Gastrocnemius medialis (tissue), 4 donors: ENCODE results near the gene TWIST2. TPM values are rescaled to one million over a fixed set of nuclear protein-coding genes. Genes with fewer than 3 reads are reported as not detected.

Experiments
- ATAC-seq, 2 donors: fragments of 150-250 bp; one replicate each; pipeline ENCODE4 v1.9.1; 2016
- DNase-seq, 2 donors: peaks; one replicate each; pipeline ENCODE4 v3.0.0-alpha.2; 2019
- H3K27ac ChIP-seq, 4 donors: fragments of 200-600 bp; sonication (generic); 1 replicate in 1 of 4; 2 replicates in 3 of 4; pipeline ENCODE4 v1.5.1; 2016 to 2018; ENCODE audit warnings: mild to moderate bottlenecking in 2 of 4, moderate library complexity in 1 of 4
- H3K27me3 ChIP-seq, 3 donors: fragments of 200-600 bp; sonication (generic) in 2 of 3; 1 replicate in 1 of 3; 2 replicates in 2 of 3; pipeline versions ENCODE4 v1.5.1 to v1.6.0; 2016 to 2019; ENCODE audit warnings: mild to moderate bottlenecking in 1 of 3, moderate library complexity in 1 of 3
- H3K36me3 ChIP-seq, 2 donors: fragments of 200-600 bp; sonication (generic) in 1 of 2; one replicate each; pipeline ENCODE4 v1.5.1; 2017 to 2018
- H3K4me1 ChIP-seq, 2 donors: fragments of 200-600 bp; sonication (generic) in 1 of 2; one replicate each; pipeline ENCODE4 v1.5.1; 2016 to 2017; ENCODE audit warnings: mild to moderate bottlenecking in 2 of 2
- H3K4me3 ChIP-seq, 4 donors: fragments of 200-600 bp; sonication (generic) in 3 of 4; 1 replicate in 1 of 4; 2 replicates in 3 of 4; pipeline ENCODE4 v1.5.1; 2016 to 2019; ENCODE audit warnings: mild to moderate bottlenecking in 2 of 4
- H3K9me3 ChIP-seq, 3 donors: fragments of 200-600 bp; sonication (generic) in 2 of 3; 1 replicate in 1 of 3; 2 replicates in 2 of 3; pipeline ENCODE4 v1.5.1; 2016 to 2019
- POLR2A ChIP-seq, 2 donors: fragments of 450-650 bp; IDR thresholded peaks; one replicate each; pipeline ENCODE4 v1.6.1; 2017; ENCODE audit warnings: antibody characterized with exemption in 2 of 2, mild to moderate bottlenecking in 2 of 2, moderate library complexity in 2 of 2
- in situ Hi-C, 4 donors: fragments of 200-750 bp; cut with MboI; loops; one replicate each; pipeline versions ENCODE4 v1.15.0 to v1.8.0; 2017; ENCODE audit warnings: low sequenced_read_pairs in 4 of 4
- intact Hi-C: fragments of 100-400 bp; cut with DNase I; formaldehyde crosslinking; loops from one replicate; pipeline ENCODE4 v1.15.1; 2023; ENCODE audit warnings: low total_unique reads
- total RNA-seq, 4 donors: library from RNA; depleted of rRNA; stranded (reverse); fragments of >200 nt; gene quantifications; one replicate each; pipeline versions ENCODE4 v1.1.0 to v1.2.3, GENCODE V29; 2016
- TF ChIP-seq, protein P1 (sequence below), 5 experiments: fragments of 450-650 bp in 3 of 5; fragments of 200-600 bp in 2 of 5; sonication (generic) in 2 of 5; IDR thresholded peaks in 4 of 5; conservative IDR thresholded peaks in 1 of 5; 1 replicate in 4 of 5; 2 replicates in 1 of 5; pipeline ENCODE4 v1.5.1; 2016 to 2019; ENCODE audit warnings: antibody characterized with exemption in 5 of 5, mild to moderate bottlenecking in 3 of 5, moderate library complexity in 3 of 5

Gene TWIST2
- total RNA-seq, 4 donors from 2014 or later = 1.9 to 9.3 (median 2.2) TPM

DNA sequence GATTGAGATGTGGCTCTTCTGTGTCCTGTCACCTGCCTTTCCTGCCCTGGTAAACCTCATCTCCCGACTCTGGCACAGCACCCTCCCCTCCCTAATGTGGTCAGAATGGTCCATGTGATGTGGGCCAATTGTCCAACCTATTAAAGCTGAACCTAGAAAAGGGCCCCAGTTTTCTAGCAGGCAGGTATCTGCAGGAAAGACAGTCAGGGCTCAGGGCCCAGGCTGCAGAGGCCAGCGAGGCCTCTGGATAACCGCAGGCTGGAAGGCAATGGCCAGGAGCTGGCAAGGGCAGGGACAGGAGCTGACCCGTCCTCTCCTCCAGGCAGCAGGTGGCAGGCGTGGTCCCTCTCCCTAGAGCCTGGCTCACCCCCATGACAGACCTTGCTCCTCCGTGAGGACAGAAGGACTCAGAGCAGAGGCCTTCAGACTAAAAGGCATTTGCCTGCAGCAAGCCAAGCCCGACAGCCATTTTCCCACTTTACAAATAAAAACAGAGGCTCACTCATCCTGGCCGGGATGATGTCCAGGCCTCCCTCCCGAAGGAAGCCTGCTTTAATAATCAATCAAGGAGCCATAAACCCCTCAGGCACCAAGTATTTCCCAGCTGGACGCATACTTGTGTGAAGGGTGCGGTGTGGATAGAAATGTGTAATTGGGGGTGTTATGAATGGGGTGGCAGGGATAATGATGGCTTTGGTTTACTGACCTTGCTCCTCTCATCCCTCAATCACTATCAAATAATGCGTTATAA lies 107.1 kb downstream of the TWIST2 start:
- H3K27ac ChIP-seq = no peak overlapping the region
- in situ Hi-C loops = loop anchor here in 1 of 4 donors (25.0 kb wide), 1 partner anchor 593 kb away; no protein-coding TSS in a partner anchor
- H3K4me1 ChIP-seq = no peaks in the 10 kb centered on the region
- no peak for DNase-seq
- TF ChIP-seq POLR2A (IDR thresholded peaks at IDR 0.05) = no peak
- TF ChIP-seq, protein P1, sequence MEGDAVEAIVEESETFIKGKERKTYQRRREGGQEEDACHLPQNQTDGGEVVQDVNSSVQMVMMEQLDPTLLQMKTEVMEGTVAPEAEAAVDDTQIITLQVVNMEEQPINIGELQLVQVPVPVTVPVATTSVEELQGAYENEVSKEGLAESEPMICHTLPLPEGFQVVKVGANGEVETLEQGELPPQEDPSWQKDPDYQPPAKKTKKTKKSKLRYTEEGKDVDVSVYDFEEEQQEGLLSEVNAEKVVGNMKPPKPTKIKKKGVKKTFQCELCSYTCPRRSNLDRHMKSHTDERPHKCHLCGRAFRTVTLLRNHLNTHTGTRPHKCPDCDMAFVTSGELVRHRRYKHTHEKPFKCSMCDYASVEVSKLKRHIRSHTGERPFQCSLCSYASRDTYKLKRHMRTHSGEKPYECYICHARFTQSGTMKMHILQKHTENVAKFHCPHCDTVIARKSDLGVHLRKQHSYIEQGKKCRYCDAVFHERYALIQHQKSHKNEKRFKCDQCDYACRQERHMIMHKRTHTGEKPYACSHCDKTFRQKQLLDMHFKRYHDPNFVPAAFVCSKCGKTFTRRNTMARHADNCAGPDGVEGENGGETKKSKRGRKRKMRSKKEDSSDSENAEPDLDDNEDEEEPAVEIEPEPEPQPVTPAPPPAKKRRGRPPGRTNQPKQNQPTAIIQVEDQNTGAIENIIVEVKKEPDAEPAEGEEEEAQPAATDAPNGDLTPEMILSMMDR (IDR thresholded peaks at IDR 0.05 in 4 of 5, conservative IDR thresholded peaks at IDR 0.05 in 1 of 5) = no peak
- intact Hi-C loops = no loop called here
- no peaks in the 10 kb centered on the region for H3K36me3 ChIP-seq
- H3K4me3 ChIP-seq = no peak overlapping the region
- H3K9me3 ChIP-seq = no peaks in the 10 kb centered on the region
- no peak for ATAC-seq
- H3K27me3 ChIP-seq = peaks cover 0 to 6% (median 0%) of the 10 kb centered on the region in 3 donors

DNA sequence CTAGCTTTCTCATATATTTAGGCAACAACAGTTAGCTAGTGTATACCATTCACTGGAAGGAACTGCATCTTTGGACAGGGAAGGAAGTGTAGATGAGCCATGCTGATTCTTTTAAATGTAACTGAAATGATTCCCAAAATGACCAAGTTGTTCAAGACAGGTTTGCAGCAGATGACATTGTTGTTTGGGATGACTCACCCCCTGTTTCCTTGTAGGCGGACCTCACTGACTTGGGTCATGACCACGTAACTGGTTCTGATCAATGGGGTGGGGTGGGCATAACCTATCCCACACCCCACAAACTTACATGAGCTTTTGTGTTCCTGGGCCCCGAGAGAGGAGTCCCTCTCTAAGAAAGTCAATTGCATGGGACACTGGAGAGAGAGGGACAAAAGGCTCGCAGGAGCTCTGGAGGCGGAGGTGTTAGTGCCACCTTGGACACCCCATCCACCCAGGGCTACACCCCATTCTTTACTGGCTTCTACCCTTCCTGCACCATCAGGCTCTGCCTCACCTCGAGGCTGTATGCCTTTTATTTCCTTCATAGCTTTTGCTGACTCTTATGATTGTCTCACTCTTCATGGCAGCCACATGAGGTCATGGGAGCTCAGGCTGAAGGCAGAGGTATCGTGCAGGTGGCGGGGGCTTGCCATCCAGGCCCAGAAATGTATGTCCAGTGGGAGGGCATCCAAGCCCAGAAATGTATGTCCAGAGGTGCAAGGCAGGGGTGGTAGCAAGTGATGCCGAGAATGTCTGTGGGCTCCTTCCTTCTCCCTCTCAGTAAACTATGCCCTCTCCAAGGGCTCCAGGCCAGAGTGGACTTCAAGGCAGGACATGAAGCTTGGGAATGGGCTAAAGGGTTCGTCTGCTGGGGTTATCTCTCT lies 108.0 kb downstream of the TWIST2 start:
- Histone ChIP-seq H3K36me3 (no peaks in the 10 kb centered on the region), H3K27ac (no peak overlapping the region), H3K4me3 (no peak overlapping the region), H3K27me3 (peaks cover 0 to 6% (median 0%) of the 10 kb centered on the region in 3 donors), H3K9me3 (no peaks in the 10 kb centered on the region), H3K4me1 (no peaks in the 10 kb centered on the region)
- no peak for ATAC-seq
- intact Hi-C loops (no loop called here), in situ Hi-C loops (loop anchor here in 1 of 4 donors (25.0 kb wide), 1 partner anchor 594 kb away; no protein-coding TSS in a partner anchor)
- no peak for TF ChIP-seq POLR2A (IDR thresholded peaks at IDR 0.05)
- TF ChIP-seq, protein P1 (IDR thresholded peaks at IDR 0.05 in 4 of 5, conservative IDR thresholded peaks at IDR 0.05 in 1 of 5) = no peak
- no peak for DNase-seq

DNA sequence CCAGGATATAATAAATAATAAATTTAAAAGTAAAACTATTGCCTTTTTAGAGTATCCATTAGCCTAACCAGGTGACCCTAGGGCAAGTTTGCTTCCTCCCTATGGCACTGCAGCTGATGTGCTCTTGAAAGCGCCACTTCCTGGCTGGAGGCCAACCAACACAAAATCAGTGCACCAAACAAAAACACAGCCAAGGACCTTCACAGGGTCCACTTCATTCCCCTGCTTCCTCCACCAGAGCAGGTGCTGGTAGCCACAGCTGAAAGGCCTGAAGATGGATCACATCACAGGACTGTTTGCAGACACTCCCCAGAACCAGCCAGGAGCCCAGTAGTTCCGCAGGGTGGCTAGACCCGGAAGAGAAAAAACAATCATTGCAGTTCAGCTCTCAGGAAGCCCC lies 108.8 kb downstream of the TWIST2 start:
- intact Hi-C loops (no loop called here), in situ Hi-C loops (loop anchor here in 1 of 4 donors (25.0 kb wide), 1 partner anchor 594 kb away; no protein-coding TSS in a partner anchor)
- no peaks in the 10 kb centered on the region for H3K4me1 ChIP-seq
- DNase-seq (no peak), ATAC-seq (no peak)
- H3K9me3 ChIP-seq = no peaks in the 10 kb centered on the region
- no peak overlapping the region for H3K4me3 ChIP-seq
- no peaks in the 10 kb centered on the region for H3K36me3 ChIP-seq
- no peak for TF ChIP-seq POLR2A (IDR thresholded peaks at IDR 0.05)
- H3K27me3 ChIP-seq = peaks cover 0 to 6% (median 0%) of the 10 kb centered on the region in 3 donors
- no peak overlapping the region for H3K27ac ChIP-seq
